ENCODE results near the gene RIC8B.

The RIC8B gene

DNA sequence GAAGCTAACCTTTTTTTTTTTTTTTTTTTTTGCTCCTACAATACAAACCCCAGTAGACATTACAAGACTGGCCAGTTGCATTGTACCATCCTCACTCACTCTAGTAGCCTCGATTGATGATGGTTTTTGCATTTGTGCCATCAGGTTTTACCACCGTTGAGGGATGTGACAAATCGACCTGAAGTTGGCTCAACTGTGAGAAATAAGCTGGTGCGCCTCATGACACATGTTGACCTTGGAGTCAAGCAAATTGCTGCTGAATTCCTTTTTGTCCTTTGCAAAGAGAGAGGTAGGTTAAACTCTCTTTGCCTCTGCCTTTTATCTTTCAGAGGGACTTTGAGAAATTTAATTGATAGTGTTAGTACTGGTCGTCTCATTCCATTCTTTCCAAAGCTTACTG lies 76.8 kb downstream of the RIC8B start:
- FAIRE-seq (no peak), DNase-seq (ENCODE audit: insufficient read length, low spot score) (no peak)
- TF ChIP-seq POLR2A (IDR thresholded peaks at IDR 0.05; ENCODE audit: low read depth, low read length), result no peak

DNA sequence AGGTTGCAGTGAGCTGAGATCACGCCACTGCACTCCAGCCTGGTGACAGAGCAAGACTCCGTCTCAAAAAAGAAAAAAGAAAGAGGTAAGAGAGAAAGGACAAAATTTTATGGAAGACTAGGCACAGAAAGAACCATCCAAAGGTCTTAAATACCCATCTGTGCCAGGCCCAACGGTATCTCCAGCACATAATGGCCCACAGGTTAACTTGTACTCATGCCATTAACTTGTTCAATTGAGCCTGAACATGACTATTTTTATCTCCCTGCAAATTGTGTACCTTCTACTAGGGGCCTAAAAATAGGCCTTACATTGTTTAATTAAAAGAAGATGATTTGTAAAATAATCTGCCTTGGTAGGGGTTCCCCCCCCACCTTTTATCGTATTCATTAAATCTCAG lies 80.2 kb downstream of the RIC8B start:
- TF ChIP-seq POLR2A (IDR thresholded peaks at IDR 0.05; ENCODE audit: low read depth, low read length), result no peak
- FAIRE-seq, result no peak
- DNase-seq (ENCODE audit: insufficient read length, low spot score), result no peak

DNA sequence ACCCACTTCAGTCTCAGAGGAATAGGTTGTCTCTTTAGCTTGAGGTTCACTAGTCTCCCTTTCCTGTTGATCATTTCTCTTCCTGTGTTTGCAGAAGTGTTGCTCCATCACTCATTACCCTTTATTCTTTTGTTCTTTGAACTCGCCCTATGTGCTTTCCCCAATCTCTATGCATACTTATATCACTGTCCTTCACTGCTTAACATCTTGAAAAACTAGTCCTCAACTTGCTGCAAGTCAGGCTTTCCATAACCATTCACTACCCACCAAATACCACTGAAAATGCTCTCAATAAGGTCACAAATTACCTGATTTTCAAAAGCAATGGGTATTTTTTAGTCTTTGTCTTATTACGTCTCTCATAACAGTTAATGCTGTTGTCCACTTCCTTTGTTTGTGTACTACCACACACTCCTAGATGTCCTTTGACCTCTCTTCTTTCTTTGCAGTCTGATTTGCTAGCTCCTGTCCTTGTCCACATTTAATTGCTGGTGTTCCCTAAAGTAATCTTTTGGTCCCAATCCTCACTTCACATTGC lies 80.8 kb downstream of the RIC8B start:
- DNase-seq (ENCODE audit: insufficient read length, low spot score) (no peak), FAIRE-seq (no peak)
- no peak for TF ChIP-seq POLR2A (IDR thresholded peaks at IDR 0.05; ENCODE audit: low read depth, low read length)

DNA sequence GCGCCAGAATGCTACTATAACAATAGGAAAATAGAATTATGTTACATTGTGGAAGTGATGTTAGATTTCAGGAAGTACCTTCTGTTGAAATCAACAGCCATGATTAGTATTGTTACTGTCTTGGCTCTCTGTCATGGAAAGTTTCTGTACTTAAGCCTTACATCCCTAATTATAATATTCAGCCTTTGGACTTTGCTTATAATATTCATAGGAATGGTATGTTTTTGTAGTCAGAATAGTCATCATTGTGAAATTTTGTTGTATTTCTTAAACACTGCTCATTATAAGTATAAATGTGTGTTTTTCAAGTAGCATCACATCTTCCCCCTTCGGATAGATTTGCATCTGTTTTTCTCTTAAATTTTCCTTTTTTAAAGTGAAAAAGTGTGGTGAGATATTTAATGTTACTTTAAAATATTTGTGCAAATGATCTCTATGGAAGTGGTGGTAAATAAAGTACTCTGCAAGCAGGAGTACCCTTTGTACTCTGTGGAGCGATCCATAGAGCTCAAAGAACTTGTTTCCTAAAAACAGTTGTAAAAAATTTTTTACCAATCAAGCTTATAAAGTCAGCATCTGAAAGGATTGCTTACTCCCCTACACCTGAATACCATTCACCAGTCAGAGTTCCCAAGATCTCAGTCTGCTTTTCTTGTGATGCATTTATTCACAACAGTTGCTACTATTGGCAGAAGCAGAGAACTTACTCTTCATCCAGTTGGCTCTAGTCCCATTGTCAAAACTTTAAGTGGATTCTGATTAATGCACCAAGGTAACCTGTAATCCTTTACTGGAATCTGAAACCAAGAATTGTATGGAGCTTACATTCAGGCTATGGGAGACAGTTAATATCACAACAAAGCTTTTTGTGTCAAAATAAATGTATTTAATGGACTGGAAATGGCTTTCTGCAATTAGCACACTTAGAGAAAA lies 87.8 kb downstream of the RIC8B start:
- DNase-seq (ENCODE audit: insufficient read length, low spot score), result no peak
- TF ChIP-seq POLR2A (IDR thresholded peaks at IDR 0.05; ENCODE audit: low read depth, low read length), result no peak
- peak; percentile 43 for FAIRE-seq

DNA sequence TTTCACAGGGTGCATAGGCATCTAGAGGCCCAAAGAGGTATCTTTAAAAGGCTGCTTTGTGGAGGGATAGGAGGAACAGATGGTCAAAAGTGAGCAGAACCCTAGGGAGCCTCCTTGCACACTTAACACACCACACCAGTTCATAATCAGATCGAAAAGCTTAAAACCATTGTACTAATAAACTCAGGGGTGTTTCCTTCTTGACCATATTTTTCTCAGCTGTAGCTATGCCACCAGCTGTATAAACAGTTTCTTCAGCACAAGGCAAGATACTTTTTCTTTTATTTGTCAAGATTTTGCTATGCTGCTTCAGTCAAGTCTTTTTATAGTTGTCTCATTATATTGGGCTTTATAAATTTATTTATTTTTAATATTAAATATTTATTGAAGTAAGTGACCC lies 88.7 kb downstream of the RIC8B start:
- no peak for FAIRE-seq

DNA sequence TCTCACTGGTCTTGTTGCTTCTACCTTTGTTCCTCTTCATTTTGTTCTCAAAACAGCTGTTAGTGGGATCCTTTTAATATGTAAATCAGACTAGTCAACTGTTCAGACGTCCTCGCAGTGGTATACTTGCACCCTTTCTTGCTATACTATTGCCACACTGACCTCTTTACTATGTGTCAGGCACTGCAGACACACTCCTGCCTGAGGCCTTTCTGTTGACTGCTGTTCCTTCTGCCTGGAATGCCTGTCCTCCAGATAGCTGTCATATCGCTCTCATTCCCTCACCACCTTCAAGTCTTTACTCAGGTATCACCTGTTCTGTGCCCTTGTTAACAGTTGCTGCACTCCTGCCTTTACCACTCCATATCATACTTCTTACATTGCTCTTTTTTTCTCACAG lies 91.2 kb downstream of the RIC8B start:
- no peak for TF ChIP-seq POLR2A (IDR thresholded peaks at IDR 0.05; ENCODE audit: low read depth, low read length)
- no peak for DNase-seq (ENCODE audit: insufficient read length, low spot score)
- FAIRE-seq, result no peak

More for the DNA sequence above, 88.7 kb downstream of the RIC8B start:
- TF ChIP-seq POLR2A (IDR thresholded peaks at IDR 0.05; ENCODE audit: low read depth, low read length), result no peak
- no peak for DNase-seq (ENCODE audit: insufficient read length, low spot score)

DNA sequence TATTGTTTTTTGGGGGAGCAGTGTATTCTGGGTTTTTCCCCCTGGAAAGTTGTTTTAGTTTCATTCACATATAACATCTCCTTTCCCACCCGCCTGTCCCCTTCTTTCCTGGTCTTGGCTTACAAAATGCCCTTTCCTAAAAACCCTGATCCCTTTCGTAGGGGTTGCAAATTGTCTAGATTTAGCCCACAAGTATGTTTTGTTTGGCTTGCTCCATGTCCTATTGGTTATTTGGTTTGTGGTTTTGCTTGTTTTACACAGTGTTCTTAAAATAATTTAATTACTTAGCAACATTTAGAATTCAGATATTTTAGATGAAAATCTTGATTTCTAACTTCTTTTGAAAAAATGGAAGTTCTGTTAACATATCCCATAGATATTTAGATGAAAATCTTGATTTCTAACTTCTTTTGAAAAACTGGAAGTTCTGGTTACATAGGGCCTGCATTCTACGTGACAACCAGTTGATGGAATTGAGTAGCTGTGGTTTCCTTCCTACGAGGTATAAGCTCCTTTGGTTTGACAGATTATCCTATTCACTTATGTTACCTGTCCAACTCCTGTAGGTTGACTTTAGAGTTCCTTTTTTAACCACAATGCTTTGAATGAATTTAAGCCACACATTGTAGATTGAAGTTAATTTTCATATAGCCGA lies 92.1 kb downstream of the RIC8B start:
- FAIRE-seq, result no peak
- no peak for DNase-seq (ENCODE audit: insufficient read length, low spot score)
- TF ChIP-seq POLR2A (IDR thresholded peaks at IDR 0.05; ENCODE audit: low read depth, low read length), result no peak

DNA sequence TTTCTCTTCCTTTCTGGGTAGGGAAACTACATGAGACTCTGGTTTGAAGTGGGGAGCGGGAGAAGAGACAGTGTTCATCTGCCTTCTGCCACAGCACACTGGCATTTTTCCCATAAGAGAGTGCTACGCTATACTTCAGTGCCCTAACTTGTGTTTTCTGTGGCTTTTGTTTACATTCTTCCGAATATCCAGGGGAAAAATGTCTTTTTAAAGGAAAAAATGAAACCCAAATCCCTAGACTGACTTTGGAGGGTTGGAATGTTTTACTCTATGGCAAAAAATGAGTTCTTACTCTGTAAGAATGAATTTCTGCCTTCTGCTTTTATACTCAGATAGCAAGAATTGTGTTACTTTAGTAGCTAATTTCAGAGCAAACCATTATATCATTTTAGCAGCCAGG lies 93.2 kb downstream of the RIC8B start:
- no peak for FAIRE-seq

DNA sequence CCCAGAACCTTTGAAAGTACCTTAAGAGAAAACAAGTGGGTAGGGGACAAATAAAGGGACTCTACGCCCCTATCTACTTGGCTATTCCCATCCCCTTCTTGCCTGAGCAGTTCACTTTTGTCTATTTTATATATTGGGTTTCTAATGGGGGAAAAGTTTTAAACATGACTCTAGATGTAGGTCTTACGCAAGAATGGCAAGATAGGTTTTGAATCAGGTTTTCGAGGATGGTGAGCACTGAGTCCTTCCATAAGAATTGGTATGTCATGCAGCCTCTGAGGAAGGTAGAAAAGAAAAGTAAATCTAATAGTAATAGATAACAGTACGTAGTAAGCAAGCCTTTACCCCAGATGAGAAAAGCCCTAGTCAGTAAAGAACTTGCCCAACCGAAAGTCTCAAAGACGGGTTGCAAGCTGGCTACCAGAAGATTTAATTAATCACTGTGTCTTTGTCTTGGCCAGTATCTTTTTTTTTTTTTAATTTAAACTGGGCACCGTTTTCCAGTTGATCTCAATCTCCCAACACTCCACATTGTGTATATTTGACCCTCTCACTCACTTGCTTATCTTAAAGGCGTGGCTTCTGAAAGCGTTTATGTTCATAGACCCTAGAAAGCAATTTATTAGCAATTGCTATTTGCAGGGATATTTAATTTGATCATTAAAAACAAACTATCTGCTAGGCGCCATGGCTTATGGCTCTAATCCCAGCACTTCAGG lies 94.7 kb downstream of the RIC8B start:
- TF ChIP-seq POLR2A (IDR thresholded peaks at IDR 0.05; ENCODE audit: low read depth, low read length), result no peak

More for the DNA sequence above, 93.2 kb downstream of the RIC8B start:
- no peak for DNase-seq (ENCODE audit: insufficient read length, low spot score)
- no peak for TF ChIP-seq POLR2A (IDR thresholded peaks at IDR 0.05; ENCODE audit: low read depth, low read length)

DNA sequence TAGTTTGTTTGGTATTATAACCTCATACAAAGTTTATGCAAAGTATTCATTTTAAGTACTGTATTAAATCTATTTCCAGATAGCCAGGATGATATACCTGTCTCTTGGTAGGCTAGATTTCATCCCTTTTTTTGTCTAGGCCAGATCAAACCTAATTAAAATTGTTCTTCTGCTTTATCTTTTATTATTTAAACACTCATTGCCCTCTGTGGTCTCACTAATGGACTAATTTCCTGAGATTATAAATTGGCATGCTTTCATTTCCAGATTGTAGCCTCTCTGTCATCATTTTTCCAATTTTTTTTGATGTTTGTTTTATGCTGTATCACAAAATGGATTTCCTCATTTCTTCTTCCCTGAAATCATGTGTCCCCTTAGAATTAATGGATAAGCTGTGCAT lies 95.6 kb downstream of the RIC8B start:
- TF ChIP-seq POLR2A (IDR thresholded peaks at IDR 0.05; ENCODE audit: low read depth, low read length), result no peak
- DNase-seq (ENCODE audit: insufficient read length, low spot score) (no peak), FAIRE-seq (no peak)

More for the DNA sequence above, 94.7 kb downstream of the RIC8B start:
- FAIRE-seq, result no peak
- no peak for DNase-seq (ENCODE audit: insufficient read length, low spot score)

DNA sequence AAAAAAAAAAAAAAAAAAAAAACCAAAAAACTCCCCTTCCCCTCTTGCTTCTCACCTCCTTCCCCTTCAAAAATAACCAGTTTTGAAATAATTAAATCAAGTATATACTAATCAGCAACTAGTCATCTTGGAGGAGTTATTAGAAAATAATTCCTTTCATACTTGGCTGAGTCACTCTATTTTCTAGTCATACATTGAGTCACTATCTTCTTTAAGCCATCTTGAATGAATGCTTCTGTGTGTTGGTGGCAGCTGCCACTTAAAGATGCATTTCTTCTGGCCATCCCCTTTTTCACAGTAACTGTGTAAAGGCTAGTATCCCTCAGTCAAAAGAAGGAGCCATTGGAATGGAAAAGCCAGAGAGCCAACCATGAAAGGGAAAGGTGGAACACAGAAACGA lies 97.0 kb downstream of the RIC8B start:
- FAIRE-seq (no peak), DNase-seq (ENCODE audit: insufficient read length, low spot score) (no peak)
- TF ChIP-seq POLR2A (IDR thresholded peaks at IDR 0.05; ENCODE audit: low read depth, low read length), result no peak

DNA sequence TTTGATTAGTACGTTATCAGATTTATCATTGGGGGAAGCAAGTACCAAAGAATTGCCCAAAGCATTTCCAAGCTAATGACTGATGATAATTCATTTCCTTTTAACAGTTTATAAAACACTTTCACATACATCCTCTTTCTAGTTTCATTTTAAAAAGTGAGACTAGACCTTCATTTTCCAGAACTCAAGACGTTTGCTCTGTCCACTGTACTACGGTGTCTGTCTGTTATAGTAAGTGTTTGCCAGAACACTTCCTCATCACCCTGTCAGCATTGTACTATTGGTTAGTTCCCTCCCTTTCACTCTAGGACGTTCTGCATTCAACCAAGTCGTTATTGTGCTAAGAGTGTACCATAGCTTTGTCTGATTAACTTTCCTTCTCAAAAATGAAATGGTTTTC lies 99.5 kb downstream of the RIC8B start:
- FAIRE-seq, result no peak
- no peak for DNase-seq (ENCODE audit: insufficient read length, low spot score)
- no peak for TF ChIP-seq POLR2A (IDR thresholded peaks at IDR 0.05; ENCODE audit: low read depth, low read length)

DNA sequence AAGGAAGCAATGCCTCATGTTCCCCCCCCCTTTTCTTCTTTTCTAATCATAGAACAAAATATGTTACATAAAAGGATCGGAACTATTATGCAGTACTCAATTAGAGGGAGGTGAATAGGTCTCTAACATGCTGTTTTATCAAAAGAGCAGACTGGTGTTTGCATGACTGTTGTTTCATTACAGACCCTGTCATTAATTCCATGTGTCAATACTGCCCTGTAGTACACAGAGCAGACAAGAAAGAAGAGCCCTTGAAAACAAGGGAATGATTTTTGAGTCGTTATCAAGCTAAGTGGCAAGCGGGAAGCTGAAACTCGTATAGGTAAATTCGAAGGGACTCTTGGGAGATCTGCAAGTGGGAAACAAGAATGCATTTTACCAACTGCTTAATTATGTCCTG lies 104.3 kb downstream of the RIC8B start:
- TF ChIP-seq POLR2A (IDR thresholded peaks at IDR 0.05; ENCODE audit: low read depth, low read length), result no peak
- no peak for DNase-seq (ENCODE audit: insufficient read length, low spot score)
- no peak for FAIRE-seq

DNA sequence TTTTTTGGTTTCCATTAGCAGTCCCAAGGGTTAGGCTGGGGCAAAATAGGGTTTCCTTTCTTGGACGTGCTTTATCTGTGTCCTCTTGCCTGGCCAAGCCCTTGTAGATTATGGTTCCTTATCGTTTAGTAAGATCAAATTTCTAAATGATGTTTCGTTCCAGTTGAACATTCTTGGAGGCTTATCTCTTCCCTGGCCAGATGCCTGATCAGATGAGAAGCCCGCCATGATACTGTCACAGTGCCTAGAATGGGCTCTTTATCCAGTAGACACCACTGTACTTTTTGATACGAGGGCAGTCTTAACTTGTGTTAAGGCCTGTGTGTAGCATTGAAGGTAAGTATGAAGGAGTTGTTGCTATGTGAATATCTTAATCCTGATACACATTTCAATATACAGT lies 105.1 kb downstream of the RIC8B start:
- TF ChIP-seq POLR2A (IDR thresholded peaks at IDR 0.05; ENCODE audit: low read depth, low read length), result no peak
- FAIRE-seq (no peak), DNase-seq (ENCODE audit: insufficient read length, low spot score) (no peak)

Data from H54 (cell line).